NCI-H128 (cell line): ENCODE measurements around the gene FXYD6.
"Not testable (repeated sequence)": the region's sequence is repeated elsewhere in the genome, so short reads cannot be mapped to it uniquely, and the experiment has no call there.

Source experiments
- DNase-seq: peaks from one replicate; lab custom pipeline; 2025; ENCODE audit not compliant: unreplicated experiment; lab: John Stamatoyannopoulos, UW

Gene FXYD6

DNA sequence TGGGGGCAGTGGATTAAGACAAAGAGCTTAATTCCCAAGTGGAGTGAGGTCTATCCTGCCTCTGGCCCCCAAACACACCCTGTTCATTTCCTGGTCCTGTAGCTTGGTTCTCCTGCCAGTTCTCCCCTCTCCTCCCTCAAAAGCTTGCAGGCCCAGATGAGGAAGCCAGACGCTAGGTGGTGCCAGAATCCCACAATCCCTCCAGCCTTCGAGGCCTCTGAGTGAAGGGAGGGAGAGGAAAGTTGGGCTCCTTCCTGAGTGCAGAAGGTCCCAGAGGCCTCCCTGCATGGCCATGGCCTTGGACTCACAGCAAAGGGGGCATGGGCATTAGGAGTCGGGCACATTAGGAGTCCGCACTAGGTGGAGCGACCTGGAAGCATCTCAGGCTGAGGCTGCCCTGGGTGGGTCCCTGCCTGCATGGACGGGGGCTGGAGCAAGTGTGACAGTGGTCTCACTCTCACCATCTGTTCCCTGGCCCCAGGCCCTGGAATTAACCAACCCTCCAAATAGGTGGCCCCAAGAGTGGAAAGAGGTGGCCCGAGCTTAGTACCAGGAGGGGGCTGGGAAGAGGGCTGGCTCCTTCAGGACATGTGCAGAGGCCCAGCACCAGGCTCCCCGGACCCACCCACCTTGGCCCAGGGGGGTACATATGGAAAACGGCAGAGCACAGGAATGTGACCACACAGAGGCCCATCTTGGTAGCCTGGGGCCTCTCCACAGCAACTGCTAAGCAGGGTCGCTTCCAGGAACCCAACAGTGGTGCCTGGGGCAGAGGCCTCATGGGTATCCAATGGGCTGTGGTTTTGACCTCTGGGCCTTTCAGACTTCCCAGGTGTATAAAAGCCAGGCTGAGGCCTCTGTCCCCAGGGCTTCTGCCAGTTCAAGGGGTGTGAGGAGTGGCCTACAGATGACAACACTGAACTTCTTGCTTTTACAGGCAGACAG, 57.1 kb downstream of the FXYD6 start:
- DNase-seq: no peak

GRCh38 chr11:117818041-117818873, 58.2 kb downstream of the FXYD6 start:
- no peak for DNase-seq

GRCh38 chr11:117817368-117818040, 59.0 kb downstream of the FXYD6 start:
- DNase-seq: peak; percentile 36

DNA sequence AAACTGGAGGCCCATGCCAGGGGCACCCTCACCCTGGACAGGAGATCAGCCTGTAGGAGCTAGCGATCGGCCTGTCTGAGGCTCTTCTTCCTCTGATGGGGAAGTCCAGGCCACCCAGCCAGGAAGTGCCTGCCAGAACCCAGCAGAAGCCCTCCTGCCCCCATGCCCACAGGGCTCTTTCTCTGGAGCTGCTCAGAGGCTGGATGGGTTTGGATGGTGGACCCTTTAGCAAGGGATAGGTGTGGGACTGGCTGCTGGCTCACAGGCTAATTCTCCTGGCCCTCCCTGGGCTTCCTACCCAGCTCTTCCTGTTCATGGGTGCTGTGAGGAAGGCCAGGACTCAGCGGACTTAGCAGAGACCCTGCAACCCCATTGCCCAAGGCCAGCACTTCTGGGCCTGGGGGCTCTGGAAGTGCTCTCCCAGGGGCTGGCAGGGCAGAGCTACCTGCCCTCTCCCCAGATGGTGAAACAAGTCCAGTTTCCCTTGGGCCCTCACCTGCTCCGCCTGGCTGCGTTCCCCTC, 59.6 kb downstream of the FXYD6 start:
- DNase-seq: no peak

GRCh38 chr11:117816151-117816741, 60.2 kb downstream of the FXYD6 start:
- DNase-seq: no peak

GRCh38 chr11:117815262-117815803, 61.1 kb downstream of the FXYD6 start:
- DNase-seq: no peak

DNA sequence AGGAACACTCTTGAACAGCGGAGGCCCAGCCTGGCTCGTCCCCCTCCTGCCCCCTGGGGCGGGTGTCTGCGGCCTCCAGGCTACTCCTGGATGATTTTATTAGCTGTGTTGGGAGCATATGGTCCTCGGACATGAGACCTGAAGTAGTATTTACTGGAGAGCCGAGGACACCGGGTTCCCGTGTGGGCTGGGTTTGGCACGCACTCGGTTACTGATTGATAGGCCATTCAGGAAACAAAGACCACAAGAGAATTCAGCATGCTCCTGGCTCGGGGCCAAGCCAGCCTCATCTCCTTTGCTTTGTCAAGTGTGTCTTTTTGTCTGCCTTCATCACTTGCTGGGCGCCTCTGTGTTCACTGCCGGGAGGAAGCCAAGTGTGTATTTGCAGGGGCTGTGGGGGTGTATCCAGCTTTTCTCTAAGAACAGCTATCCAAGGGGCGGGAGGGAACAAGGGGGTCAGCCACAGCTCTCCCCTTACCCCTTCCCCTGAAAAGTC, 61.6 kb downstream of the FXYD6 start:
- peak; percentile 86 for DNase-seq

- no peak for DNase-seq
These were observed 62.2 kb downstream of the FXYD6 start for GRCh38 chr11:117814204-117814765.

- not testable (repeated sequence) for DNase-seq
These were observed 66.4 kb downstream of the FXYD6 start for GRCh38 chr11:117810056-117810451.

- no peak for DNase-seq
These were observed 67.0 kb downstream of the FXYD6 start for GRCh38 chr11:117809236-117810055.

DNA sequence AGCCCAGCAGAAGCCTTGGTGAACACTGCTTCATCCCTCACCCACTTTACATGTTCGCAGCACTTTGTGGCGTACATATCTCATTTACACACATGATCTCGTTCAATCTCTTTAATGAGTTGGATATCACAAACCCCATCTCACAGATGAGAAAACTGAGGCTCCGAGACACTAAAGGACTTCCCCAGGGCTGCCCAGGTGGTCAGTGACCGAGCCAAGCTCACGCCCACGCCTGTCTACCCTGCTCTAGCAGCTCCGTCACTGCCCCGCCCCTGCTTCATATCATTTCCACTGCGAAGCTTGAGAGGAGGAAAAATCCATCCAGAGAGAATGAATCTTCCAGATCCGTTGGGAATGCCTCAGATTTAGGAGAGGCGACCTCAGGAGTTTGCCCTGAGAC, 67.7 kb downstream of the FXYD6 start:
- DNase-seq: no peak

DNA sequence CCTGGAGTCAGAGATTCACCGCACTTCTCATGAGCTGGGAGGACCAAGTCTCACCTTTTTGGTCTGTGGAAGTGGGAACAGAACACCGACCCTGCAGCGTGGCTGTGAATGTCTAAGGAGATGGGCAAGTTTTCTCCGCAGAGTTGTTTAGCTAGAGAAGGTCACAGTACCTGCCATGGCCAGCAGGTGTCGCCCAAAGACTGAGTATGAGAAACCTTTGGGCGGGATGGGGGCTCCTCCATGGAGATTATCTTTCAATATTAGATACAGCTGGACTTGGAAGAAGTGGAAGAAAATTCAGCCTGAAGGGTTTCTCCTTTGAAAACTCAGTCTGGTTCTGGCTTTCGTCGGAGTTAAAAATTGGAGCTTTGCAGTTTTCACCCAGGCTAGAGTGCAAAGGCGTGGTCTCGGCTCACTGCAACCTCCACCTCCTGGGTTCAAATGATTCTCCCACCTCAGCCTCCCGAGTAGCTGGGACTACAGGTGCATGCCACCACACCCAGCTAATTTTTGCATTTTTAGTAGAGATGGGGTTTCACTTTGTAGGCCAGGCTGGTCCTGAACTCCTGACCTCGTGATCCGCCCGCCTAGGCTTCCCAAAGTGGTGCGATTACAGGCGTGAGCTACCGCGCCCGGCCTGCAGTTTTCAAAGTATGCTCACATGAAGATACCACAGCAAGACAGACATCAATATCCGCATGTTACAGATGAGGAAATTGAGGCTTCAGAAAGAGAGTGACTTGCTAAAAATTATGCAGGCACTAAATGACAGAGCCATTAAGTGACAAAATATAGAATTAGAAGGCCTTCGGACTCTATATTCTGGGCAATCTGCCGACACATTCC, 68.8 kb downstream of the FXYD6 start:
- DNase-seq: peak; percentile 54

DNA sequence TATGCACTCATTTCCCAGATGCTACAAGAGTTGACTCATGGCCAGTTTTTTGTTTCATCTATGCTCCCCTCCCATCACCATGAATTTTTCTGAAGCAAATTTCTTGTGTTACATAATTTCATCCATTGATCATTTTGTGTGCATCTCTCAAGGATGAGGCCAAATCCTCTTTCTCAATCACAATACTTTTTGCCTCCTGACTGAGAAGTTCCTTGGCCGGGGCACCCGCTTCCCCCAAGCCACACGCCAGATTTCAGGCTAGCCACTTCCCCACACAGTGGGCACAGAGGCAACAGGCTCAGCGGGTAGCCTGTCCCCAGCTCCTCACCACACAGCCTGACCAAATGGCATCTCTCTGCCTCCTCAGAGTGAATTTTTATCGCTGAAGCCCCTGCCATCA, 69.6 kb downstream of the FXYD6 start:
- DNase-seq: no peak

GRCh38 chr11:117805045-117805444, 71.4 kb downstream of the FXYD6 start:
- no peak for DNase-seq

DNA sequence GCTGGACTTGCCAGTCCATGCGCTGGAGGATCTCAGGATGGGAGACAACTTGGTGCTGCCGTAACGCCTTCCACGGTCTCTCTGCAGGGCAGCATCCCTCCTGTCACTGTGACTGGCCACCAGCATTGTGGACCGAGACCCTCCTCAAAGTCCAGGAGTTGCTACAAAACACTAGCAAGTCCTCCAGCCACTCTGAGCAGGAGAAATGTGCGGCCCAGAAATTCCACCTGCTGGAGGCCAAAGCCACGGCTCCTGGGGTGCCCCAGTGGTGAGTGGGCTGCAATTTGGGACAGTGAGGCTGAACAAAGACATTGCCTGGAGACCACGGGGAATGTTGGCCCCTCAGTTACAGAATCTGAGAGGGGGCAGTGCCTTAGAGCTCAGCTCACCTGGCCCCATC, 72.6 kb downstream of the FXYD6 start:
- DNase-seq: no peak

DNA sequence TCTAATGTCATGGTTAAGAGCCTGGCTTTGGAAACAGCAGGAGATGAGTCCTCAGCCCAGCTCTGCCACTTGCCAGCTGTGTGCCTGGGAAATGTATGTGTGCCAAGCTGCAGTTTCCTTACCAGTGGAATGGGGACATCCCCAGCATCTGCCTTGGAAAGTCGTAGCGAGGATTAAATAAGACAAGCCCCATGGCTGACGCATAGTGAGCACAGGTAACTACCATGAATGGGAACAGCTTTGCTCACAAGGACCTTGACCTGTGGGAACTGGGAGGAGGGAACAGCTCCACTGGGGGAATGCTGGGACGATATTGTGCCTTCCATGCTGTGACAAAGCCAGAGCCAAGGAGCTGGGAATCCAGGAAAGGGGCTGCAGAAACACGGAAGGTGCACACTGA, 76.8 kb downstream of the FXYD6 start:
- no peak for DNase-seq

DNA sequence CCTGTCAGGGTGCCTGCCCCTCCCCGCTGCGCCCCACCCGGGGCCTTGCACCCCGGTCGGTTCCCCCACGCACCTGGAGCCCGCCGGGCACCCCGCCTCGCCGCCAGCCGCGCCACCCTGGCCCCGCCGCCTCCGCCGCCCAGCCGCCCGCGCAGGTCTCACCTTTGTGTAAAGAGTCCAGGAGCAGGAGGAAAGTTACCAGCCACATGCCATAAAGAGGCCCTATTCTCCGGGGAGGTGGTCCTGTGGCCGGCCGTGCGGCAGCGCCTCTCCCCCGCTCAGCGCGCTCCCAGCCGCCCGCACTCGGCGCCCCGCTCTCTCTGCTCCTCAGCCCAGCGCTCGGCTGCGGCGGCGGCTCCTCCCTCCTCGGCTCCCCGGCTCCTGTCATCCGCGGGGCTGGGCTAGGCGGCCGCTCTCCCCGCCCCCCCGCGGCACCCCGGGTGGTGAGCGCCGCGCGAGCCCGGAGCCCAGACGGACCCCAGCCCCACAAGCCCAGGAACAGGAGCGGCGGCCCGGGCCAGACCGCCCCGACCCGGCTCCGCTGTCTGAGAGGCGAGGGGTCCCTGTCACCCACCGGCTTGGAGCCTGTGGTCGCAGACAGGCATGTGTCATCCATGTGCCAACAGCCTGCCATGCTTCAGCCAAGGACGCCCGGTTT, 79.5 kb downstream of the FXYD6 start, which contains the start of gene DSCAML1:
Gene DSCAML1, minus strand, starts transcription at position 345 of the 658 bp plus-strand sequence. Its CDS starts 137 bp downstream, at position 208.
- DNase-seq: no peak
